Ramos (cell line): Measurements from ENCODE around the gene CACUL1.

Experiments used
- in situ Hi-C: fragments of 300-500 bp; cut with MboI; formaldehyde crosslinking; loops from one replicate; pipeline ENCODE4 v1.14.3; 2022; ENCODE audit warnings: low sequenced_read_pairs; ENCODE audit not compliant: unreplicated experiment

The CACUL1 gene

DNA sequence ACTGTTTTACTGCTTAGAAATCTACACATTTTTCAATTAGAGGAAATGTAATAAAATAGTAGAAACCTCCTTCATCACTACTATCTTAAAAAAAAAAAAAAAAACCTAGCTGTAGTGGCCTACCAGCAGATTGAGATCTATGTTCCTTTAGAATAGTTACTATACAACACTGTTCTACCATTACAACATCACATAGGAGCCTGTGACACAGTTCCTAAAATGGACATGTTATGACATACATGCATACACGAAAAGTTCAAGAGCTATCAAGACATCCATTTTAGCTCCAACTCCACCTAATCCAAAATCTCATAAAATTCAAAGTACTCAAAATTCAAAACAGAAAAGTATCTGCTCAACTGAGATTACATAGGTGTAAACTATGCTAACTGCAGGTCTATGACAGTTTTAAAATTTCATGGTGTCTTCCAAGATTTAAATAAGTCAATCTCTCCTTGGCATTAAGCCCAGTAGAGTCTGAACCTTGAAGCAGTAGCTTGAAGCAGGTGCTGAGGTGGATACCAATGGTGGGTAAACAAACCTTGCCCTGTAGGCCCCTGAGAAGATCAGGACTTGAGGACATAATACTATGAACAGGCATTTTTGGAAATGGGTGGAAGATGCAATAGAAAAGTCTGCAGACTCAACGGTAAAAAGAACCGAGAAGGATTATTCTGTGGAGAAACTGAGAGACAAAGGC, 17.0 kb downstream of the CACUL1 start:
- in situ Hi-C loops = no loop called here

DNA sequence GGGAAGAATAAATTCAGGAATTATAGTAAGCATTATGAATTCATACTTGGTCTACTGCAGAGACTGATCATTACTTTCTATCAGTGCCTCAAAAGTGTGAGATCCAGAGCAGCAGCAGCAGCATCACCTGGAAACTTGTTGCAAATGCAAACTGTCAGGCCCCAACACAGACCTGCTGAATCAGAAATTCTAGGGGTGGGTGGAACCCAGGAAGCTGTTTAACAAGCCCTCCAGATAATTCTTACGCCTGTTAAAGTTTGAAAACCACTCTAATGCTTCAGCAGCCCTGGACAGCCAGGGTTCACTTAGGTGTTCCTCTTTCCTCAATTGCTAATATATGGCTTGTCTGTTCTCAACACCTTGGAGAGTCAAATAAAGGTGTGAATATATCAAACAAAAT, 19.5 kb downstream of the CACUL1 start:
- in situ Hi-C loops = no loop called here

DNA sequence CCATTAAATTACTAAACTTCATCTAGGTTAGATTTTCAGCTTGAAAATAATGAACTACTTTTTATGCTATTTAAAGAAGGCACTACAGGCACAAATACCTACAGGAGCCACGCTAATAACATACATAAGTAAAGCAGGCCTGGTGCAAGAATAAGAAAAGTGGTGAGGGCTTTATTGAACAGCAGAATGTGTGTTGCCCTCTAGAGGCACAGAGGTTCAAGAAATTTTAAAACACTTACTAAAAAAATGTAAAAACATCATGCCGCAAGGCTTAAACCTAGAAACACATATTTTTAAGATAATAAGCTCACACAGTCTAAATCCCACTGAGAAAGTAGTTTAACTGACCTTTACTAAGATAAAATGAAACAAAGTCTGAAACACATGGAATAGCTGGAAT, 20.3 kb downstream of the CACUL1 start:
- in situ Hi-C loops = no loop called here

DNA sequence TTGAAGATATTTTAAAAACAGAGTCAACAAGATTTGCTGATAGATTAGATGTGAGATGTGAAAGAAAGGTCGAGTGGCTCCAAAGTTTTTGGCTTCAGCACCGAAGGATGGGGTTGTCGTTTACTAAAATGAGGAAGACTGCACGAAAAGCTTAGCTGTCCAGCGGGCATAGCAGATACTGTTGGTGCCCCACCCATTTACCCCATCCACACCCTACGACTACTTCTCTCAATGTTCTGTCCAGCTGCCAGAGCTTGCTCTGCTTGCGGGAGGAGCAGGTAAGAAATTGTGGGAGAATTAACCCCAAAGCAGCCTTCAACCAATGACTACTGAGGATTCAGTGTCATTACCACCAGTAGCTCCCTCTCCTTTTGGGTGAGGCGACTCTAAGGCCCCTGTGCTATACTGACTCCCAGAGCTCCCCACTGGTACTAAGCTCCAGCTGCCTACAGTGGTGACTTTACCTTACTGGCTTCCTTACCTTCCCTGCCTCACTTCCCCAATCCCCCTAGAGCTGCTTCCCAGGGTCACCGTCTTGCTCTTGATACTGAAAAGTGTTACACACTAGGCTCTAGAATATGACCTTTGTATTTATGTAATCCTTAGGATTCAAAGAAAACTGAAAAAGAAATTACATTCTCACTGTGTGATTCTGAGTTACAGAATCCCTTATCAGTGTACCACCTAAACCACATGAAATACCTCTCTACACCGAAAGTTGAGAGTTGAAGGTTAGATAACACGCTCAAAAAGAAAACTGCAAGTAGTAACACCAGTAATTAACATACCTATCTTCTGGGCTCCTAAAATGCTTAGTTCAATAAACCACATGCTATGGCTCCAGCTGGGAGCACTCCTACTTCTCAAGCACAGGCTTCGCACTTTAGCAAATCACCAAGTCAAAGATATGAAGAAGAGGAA, 22.3 kb downstream of the CACUL1 start:
- in situ Hi-C loops = no loop called here

DNA sequence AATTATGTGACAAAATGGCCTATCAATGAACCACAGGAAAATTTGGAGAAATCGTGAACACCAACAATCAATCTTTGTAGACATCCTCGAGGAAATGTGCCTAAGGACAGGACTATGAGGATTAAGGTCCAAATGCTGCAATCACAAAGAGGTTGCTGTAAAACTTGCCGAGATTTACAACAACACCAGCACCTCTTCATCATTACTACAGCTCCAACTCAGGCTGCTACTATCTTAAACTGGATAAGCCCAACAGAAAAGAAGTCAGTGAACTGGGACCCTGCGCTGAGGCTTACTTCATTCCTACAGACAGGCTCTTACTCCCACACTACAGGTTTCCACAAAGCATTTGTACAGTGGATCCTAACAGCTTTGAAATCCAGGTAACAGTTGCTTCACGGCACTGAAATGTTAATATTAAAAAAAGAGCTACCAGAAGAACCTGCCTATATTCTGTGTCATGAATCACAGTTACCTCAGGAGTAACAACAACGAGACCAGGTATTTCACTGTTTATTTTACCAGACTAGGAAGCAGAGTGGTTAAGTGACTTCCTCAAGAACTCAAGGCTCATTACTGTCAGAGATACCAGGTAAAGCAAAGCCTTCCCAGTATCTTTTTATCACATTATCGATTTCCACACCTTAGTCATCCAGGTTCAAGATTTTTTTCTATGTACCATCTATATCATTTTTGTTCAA, 23.9 kb downstream of the CACUL1 start:
- in situ Hi-C loops = no loop called here

DNA sequence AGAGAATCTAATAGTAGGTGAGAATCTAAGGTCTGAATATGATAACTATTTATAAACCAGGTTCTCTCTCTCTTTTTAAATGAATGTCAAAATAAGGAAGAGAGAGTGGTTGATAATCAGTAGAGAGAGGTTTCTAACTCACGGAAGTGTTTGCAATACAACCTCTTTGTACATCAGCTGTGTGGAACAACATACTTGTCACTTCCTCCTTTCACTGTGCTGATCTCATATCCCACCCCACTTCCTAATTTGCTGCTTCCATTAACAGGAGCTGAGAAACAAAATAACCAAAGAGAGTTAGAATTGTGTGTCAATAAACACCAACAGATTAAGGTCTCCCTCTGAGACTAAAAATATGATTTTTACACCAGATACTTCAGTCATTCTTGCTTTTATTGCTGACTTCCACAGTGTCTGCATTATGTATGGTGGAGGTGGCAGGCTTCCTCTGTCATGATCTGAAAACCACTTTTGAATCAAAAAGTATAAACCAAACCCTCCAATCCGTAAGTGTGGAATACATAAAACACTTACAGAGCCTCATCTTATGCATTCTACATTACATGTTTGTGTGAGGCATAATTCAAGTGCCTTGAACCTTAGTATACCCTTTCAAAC, 25.0 kb downstream of the CACUL1 start:
- in situ Hi-C loops = no loop called here

DNA sequence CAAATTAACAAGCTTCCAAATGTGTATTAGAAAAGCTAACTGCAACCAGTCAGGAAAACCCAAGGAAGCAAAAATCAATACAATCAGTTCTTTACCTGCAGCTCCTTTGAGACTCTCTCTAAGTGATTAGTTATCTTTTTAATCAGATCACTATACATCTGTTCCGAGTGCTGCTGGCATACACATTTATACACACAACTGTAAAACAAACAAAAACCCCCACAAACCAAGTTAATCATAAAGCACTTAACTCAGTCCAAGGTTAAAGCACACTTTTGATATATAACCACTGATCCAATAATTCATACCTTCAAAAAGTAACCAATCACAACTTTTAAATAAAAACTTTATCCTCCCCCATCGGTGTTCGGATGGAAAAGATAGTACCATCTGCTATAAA, 25.6 kb downstream of the CACUL1 start:
- in situ Hi-C loops = no loop called here

DNA sequence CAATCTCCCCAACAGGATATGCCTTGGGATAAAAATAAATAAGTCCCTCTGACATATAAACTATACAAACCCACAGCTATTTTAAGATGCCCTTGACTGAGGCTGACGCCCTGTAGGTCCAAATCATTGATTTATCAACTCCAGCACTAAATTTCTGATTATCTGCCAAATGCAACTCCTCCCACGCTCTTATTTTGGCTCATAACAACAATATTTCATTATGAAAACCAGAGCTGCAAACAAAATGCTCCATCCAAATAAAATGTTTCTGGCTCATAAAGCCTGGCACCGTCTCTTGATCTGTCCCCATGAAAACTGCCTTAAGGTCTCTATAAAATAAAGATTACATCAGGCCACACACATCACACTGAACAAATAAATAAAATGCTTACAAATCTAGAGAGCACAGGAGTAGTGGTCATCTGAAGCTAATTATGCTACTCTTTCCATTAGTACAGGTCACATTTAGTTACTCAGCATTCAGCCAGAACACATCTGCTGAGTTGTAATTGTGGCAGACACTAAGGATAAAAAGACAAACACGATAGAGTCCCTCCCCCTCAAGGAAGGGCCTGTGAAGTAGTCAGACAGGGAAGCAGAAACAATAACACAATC, 28.8 kb downstream of the CACUL1 start:
- in situ Hi-C loops = no loop called here

DNA sequence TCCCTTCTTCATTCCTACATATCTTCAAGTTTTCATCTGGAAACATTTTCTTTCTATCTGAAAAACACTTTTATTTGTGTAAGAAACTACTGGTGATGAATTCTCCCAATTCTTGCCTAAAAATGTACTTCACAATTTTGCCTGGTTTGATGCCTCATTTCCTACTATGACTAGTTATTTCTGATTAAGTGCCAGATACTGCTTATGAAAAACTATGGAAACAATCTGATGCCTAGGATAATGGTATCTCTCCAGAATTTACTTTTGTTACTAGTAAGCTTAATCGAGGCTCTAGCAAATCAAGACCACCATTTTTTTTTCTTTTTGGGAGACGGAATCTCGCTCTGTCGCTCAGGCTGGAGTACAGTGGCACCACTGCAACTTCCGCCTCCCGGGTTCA, 31.3 kb downstream of the CACUL1 start:
- in situ Hi-C loops = no loop called here

DNA sequence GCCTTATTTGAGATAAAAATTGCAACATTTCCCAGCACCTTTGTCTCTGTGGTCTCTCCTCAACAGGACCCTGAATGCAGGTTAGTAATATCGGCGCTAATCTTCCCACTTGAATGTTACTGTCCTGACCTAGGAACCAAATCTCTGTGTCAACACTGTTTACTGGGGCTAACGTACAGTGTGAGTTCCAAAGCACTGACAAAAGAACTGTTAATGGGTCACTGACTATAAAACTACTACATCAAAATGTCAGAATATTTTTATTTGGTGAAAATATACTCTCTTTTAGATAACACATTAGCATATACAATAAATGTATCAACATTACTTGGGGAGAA, 33.3 kb downstream of the CACUL1 start:
- in situ Hi-C loops = no loop called here

DNA sequence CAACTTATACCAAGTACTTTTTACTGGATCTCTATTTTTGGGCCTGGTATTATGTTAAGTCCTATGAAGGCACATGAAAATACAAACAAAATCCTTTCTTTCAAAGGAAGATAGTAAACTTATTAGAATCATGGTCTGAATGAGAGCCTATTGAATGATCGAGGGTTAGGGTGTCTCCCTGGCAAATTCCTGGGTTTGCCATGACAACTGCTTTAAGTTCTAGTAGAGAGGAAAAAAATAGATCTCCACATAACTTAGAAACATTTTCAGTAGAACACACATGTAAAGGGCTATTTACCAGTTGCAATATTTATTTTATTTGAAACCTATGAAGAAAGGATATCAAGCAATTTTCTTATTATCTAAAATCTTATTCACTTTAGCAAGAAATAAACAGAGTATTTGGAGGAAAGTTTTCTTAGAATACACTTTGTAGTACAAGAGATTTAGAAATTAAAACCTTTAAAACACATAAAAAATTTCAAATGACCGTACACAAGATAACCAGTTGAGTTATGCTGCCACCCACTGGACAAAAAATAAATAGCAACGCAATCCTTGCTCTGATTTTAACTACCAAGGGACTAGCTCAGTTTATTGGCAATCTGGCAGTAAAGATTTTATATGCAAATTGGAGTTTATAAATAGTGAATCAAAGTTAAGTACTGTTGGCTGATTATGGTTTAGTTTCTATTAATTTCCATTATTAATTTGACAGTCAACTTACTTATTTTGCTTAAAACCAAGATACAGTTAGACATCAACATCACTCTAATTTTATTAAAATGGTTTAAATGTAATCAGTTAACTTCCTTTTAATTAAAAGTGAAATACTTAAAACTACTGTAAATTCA, 33.9 kb downstream of the CACUL1 start:
- in situ Hi-C loops = no loop called here

DNA sequence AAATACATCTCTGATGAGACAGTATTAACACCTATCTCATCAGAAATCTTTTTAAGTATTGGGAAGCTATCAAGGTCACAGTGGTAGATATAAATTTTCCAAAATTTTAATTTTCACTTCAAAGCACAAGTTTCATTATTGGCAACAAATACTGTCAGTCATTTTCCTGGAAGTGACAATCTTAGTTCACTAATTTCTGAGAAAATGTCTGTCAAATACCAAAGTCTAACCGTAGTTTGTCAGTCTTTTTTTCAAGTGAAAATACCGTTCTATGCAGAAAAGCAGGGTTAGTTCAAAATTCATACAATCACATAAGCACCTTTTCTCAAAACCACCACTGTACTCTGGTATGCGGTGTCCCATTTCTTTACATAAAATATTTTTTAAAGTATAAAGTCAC, 40.4 kb downstream of the CACUL1 start:
- in situ Hi-C loops = no loop called here

DNA sequence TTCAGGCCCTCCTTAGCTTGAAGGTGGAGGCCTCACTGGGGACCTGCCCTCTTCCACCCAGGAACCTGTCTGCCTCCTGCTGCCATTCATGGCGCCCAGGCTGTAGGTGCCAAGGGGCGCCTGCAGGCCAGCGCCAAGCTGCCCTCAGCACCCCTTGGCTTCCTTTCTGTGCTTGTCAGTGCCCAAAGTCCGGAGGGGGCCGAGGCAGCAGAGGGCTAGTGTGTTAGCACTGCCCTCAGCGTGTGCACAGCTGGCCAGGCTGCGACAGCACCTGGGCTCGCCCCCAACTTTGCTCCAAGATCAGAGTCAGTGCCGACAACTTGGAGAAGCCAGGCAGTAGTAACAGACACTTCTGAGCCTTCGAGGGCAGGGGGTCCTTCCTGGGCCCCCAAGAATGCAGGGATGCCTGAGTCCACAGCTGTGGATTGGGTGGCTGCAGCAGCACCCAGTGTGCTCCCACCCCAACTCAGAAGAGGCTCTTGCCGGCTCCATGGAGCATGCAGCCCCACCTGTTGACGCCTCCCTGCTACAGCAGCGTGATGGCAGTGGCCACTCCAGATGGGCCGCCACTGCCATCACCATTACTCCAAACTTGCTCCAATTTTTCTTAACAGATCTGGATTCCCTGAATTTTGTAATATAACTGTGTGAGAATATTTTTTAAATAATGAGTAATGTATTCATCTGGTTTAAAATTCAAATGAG, 41.7 kb downstream of the CACUL1 start:
- in situ Hi-C loops = no loop called here

DNA sequence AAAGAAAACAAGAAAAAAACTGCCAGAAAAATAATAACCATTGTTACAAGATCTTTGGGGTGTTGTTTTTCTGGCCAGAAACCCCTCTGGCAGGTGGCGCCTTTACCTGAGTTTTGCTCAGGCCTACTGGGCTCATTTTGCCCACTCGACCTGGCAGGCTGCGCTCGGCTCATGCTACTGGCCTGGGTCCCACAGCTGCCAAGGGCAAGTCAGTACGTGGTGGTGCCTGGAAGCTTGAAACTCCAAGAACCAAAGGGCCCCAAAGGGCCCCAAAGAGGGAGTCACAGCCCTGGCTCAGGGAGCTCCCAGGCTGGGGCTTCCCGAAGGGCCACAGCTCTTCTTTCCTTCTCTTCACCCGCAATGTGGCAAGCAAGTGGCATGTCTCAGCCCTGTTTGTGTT, 42.7 kb downstream of the CACUL1 start:
- in situ Hi-C loops = no loop called here

DNA sequence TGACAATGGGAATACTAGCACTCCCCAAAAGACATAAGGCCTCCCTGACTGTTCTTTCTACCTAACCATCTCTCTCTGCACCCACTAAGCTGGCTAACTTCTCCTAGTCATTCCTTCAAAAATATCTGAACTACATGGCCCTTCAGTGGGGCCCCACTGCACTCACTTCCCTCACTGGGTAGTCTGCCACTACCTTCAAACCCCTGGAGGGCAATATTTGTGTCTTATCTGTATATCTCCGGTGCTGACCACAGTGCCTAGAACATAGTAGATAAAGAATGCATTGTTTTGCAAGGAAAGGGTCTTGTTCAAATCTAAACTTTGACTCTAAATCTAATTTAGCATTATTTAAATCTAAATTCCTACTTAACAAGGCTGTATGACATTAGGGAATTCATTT, 44.3 kb downstream of the CACUL1 start:
- in situ Hi-C loops = no loop called here

DNA sequence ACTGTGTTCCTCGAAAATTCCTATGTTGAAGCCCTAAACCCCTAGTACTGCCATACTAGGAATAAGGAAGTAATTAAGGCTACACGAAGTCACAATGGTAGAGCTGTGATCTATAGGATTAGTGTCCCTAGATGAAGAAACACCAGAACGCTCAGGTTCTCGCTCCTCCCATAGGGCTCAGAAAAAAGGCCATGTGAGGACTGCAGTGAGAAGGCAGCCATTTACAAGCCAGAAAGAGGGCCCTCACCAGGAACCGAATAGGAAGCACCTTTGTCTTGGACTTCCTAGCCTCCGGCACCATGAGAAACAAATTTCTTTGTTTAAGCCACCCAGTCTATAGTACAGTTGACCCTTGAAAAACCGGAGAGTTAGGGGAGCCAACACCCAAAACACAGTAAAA, 46.2 kb downstream of the CACUL1 start:
- in situ Hi-C loops = no loop called here

DNA sequence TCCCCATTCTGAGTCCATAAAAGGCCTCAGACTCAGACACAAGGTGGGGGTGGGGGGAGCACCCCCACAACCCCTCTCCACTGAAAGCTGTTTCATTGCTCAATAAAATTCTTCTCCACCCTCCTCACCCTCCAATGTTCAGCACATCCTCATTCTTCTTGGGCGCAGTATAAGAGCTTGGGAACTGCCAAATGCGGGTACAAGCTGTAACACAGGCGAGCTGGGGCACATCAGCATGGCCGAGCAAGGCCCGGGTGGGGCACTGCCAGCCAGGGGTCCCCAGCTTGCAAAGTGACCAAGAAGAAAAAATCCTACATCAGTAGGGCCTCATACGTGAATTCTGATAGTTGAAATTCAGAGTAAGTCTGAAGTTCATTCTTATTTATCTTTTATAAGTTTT, 50.1 kb downstream of the CACUL1 start:
- in situ Hi-C loops = no loop called here

DNA sequence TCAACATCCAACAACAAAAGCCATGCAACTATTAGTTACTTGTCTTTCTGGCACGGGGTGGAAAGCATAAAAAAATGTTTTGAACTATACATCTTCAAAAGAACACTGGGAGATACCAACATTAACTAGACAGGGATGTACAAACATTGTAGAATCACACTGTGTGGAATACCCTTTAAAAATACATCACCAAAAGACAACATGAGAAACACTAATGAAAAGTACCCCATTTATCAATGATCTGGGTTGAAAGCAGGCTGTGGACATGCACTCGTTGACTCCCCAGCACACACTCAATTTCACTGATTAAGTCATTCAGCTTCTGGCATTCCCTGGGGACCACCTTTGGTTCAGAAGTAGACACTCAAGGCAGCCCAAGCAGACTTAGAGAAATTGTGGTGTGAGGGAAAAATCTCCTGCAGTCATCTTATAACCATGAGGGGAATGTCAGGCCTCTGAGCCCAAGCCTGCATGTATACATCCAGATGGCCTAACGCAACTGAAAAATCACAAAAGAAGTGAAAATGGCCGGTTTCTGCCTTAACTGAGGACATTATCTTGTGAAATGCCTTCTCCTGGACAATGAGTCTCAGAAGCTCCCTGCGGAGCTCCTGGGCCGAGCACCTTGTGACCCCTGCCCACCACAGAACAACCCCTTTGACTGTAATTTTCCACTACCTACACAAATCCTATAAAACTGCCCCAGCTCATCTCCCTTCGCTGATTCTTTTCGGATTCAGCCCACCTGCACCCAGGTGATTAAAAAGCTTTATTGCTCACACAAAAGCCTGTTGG, 53.0 kb downstream of the CACUL1 start:
- in situ Hi-C loops = no loop called here
